OCI-LY7 (cell line): ENCODE measurements around the gene UNC79. TPM values are rescaled to one million over a fixed set of nuclear protein-coding genes. Genes with fewer than 3 reads are reported as not detected.

ENCODE experiments used
- BruUV-seq: library from RNA; stranded (reverse); fragments of 400-500 nt; replicated peaks from 2 replicates; lab custom pipeline; 2021; lab: Mats Ljungman, UMichigan
- CTCF ChIA-PET: fragments of 300-600 bp; sonication (Branson Sonifier 250); formaldehyde crosslinking; loops from one replicate; lab custom pipeline; 2022; ENCODE audit warnings: antibody characterized with exemption; ENCODE audit not compliant: unreplicated experiment; lab: Charles Lee
- POLR2A ChIA-PET: fragments of 300-600 bp; sonication (Branson Sonifier 250); formaldehyde crosslinking; loops from one replicate; lab custom pipeline; 2022; ENCODE audit warnings: antibody characterized with exemption; lab: Charles Lee
- DNase-seq: peaks from one replicate; pipeline ENCODE4 v3.0.0-alpha.2; 2015; ENCODE audit warnings: low spot score
- H2AFZ ChIP-seq: fragments of 200-600 bp; sonication (generic), shearing (Covaris generic); 2 replicates; pipeline ENCODE4 v1.6.1; 2014; ENCODE audit warnings: mild to moderate bottlenecking, antibody characterized with exemption, low read length, moderate library complexity
- H3K27ac ChIP-seq: fragments of 200-600 bp; sonication (generic); 2 replicates; pipeline ENCODE4 v1.5.1; 2014; ENCODE audit warnings: mixed run types, low read depth, mild to moderate bottlenecking, moderate library complexity, low read length, inconsistent platforms; ENCODE audit not compliant: poor library complexity, severe bottlenecking
- H3K36me3 ChIP-seq: fragments of 200-600 bp; sonication (generic); 2 replicates; pipeline ENCODE4 v1.6.1; 2014; ENCODE audit warnings: mild to moderate bottlenecking, antibody characterized with exemption, low read length, moderate library complexity, mixed read lengths; ENCODE audit not compliant: insufficient read depth
- H3K4me1 ChIP-seq: fragments of 200-600 bp; sonication (generic); 2 replicates; pipeline ENCODE4 v1.5.1; 2014; ENCODE audit warnings: mild to moderate bottlenecking, low read length; ENCODE audit not compliant: insufficient read depth, poor library complexity, severe bottlenecking
- H3K4me2 ChIP-seq: fragments of 200-600 bp; sonication (generic); 2 replicates; pipeline ENCODE4 v1.6.1; 2014; ENCODE audit warnings: mild to moderate bottlenecking, low read length
- H3K4me3 ChIP-seq: fragments of 200-600 bp; sonication (generic); 2 replicates; pipeline ENCODE4 v1.5.1; 2014; ENCODE audit warnings: mild to moderate bottlenecking, low read depth, low read length; ENCODE audit not compliant: poor library complexity, severe bottlenecking
- H3K79me2 ChIP-seq: fragments of 200-600 bp; sonication (generic); 2 replicates; pipeline ENCODE4 v1.6.1; 2016; ENCODE audit warnings: low read depth, mild to moderate bottlenecking, low read length, moderate library complexity, mixed read lengths; ENCODE audit not compliant: insufficient read depth
- H3K9me2 ChIP-seq: fragments of 200-600 bp; sonication (generic); 2 replicates; pipeline ENCODE4 v1.6.1; 2016; ENCODE audit warnings: mild to moderate bottlenecking, low read length, mixed read lengths; ENCODE audit not compliant: insufficient read depth
- H3K9me3 ChIP-seq: fragments of 200-600 bp; sonication (generic); 2 replicates; pipeline ENCODE4 v1.6.1; 2014; ENCODE audit warnings: mild to moderate bottlenecking, mixed run types, low read length, mixed read lengths
- H4K20me1 ChIP-seq: fragments of 200-600 bp; sonication (generic); 2 replicates; pipeline ENCODE4 v1.6.1; 2014; ENCODE audit warnings: mild to moderate bottlenecking, antibody characterized with exemption, low read length, moderate library complexity, mixed read lengths; ENCODE audit not compliant: insufficient read depth
- EZH2phosphoT487 ChIP-seq: fragments of 200-600 bp; sonication (generic); IDR thresholded peaks from 2 replicates; pipeline ENCODE4 v1.6.1; 2018; ENCODE audit warnings: low read depth, borderline replicate concordance, mild to moderate bottlenecking, mixed run types, antibody characterized with exemption, low read length, moderate library complexity, mixed read lengths
- intact Hi-C: fragments of 100-400 bp; cut with micrococcal nuclease; formaldehyde crosslinking; loops from one replicate; pipeline ENCODE4 v1.10.0; 2022; ENCODE audit not compliant: unreplicated experiment
- total RNA-seq, 2 experiments: library from RNA; depleted of rRNA in 1 of 2; stranded (reverse); fragments of >200 nt in 1 of 2; shearing (Covaris generic) in 1 of 2; gene quantifications; 2 replicates each; pipeline ENCODE4 v1.2.3, GENCODE V29; 2014 to 2022
- TF ChIP-seq, protein P1 (sequence below): fragments of 200-600 bp; sonication (generic); conservative IDR thresholded peaks from 2 replicates; pipeline ENCODE4 v1.5.1; 2014; ENCODE audit warnings: mild to moderate bottlenecking, antibody characterized with exemption, low read length, moderate library complexity, mixed read lengths

UNC79 gene
- total RNA-seq, 2 experiments from 2014 or later = 0.17 to 0.19 TPM

DNA sequence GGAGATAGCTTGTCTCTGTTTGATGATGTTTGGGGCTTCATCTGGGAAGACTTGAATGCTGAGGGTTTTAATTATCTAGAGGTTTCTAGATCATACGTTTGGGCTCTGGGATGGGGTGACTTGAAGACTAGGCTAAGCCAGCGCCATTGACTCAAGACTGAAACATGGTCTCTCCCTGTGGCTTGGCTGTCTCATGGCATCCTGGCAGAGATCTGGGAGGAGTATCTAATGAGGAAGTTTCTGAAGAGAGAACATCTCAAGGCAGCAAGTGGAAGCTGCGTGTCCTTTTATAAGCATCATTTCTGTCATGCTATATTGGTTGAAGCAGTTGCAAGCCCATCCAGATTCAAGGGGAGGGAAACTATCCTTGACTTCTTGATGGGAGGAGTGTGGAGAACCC, 104.8 kb downstream of the UNC79 start:
- no peaks in the 10 kb centered on the region for H3K36me3 ChIP-seq
- H3K9me3 ChIP-seq = no peaks in the 10 kb centered on the region
- no peak overlapping the region for H3K4me3 ChIP-seq
- no peak overlapping the region for H3K4me2 ChIP-seq
- H3K27ac ChIP-seq = no peak overlapping the region
- TF ChIP-seq EZH2phosphoT487 = no peak
- TF ChIP-seq, protein P1, sequence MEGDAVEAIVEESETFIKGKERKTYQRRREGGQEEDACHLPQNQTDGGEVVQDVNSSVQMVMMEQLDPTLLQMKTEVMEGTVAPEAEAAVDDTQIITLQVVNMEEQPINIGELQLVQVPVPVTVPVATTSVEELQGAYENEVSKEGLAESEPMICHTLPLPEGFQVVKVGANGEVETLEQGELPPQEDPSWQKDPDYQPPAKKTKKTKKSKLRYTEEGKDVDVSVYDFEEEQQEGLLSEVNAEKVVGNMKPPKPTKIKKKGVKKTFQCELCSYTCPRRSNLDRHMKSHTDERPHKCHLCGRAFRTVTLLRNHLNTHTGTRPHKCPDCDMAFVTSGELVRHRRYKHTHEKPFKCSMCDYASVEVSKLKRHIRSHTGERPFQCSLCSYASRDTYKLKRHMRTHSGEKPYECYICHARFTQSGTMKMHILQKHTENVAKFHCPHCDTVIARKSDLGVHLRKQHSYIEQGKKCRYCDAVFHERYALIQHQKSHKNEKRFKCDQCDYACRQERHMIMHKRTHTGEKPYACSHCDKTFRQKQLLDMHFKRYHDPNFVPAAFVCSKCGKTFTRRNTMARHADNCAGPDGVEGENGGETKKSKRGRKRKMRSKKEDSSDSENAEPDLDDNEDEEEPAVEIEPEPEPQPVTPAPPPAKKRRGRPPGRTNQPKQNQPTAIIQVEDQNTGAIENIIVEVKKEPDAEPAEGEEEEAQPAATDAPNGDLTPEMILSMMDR = no peak
- no peaks in the 10 kb centered on the region for H3K79me2 ChIP-seq
- no peak overlapping the region for H2AFZ ChIP-seq
- ChIA-PET CTCF (no interaction called here), POLR2A (interaction anchor here (1.5 kb wide), 1 partner anchor 10 kb away, joined by 3 read pairs; no protein-coding TSS in a partner anchor)
- BruUV-seq = no TSS peak
- H4K20me1 ChIP-seq = no peaks in the 10 kb centered on the region
- DNase-seq = no peak
- intact Hi-C loops = no loop called here
- H3K4me1 ChIP-seq = no peaks in the 10 kb centered on the region
- no peaks in the 10 kb centered on the region for H3K9me2 ChIP-seq

DNA sequence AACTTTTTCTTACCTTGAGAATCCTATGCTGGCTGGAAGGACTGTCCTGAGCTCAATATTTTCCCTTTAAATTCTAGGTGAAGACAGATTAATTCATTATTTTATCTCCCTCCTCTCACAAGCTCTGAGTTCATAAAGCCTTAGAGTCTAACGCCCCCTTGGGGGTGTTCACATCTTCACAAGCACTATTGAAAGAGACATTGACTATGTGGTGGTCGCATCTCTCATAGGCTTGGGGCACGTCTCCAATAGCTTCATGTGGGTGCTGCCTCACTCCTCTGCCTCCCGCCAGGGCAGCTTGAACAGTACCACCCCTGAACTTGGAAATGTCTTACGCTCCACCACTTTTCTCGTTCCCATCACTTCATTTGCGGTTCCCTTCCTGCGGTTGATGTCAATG, 106.2 kb downstream of the UNC79 start:
- no peaks in the 10 kb centered on the region for H3K9me2 ChIP-seq
- no peak overlapping the region for H3K4me3 ChIP-seq
- H3K4me2 ChIP-seq = no peak overlapping the region
- no TSS peak for BruUV-seq
- H3K4me1 ChIP-seq = no peaks in the 10 kb centered on the region
- no peaks in the 10 kb centered on the region for H3K36me3 ChIP-seq
- no peaks in the 10 kb centered on the region for H4K20me1 ChIP-seq
- intact Hi-C loops = no loop called here
- no peak overlapping the region for H2AFZ ChIP-seq
- H3K27ac ChIP-seq = no peak overlapping the region
- TF ChIP-seq, protein P1 = 0 out of 2 replicates have a peak, but pooled peaks have one; percentile 13
- TF ChIP-seq EZH2phosphoT487 = no peak
- POLR2A ChIA-PET = no interaction called here
- H3K9me3 ChIP-seq = no peaks in the 10 kb centered on the region
- DNase-seq = no peak
- CTCF ChIA-PET = no interaction called here
- H3K79me2 ChIP-seq = no peaks in the 10 kb centered on the region

DNA sequence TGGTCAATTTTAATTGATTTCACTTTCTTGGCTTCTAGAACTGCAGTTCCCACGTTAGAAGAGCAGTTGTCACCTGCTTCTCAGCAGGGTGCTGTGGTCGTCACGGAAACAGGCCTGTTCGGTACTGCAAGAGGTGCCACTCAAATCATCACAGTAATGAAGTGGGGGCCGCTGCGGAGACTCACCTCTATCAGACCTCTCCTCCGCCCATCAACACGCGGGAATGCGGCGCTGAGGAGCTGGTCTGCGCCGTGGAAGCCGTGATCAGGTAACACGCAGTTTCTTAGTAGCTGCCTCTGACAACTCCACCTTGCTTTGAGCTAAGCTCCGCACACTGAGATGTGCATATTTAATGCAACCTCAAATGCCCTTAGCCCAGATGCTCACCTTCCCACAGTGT, 107.2 kb downstream of the UNC79 start:
- ChIA-PET CTCF (no interaction called here), POLR2A (interaction anchor here (0.6 kb wide), 1 partner anchor 12 kb away, joined by 3 read pairs; no protein-coding TSS in a partner anchor)
- Histone ChIP-seq H3K4me3 (no peak overlapping the region), H3K4me2 (no peak overlapping the region), H4K20me1 (no peaks in the 10 kb centered on the region), H3K9me2 (no peaks in the 10 kb centered on the region), H3K79me2 (no peaks in the 10 kb centered on the region), H2AFZ (no peak overlapping the region), H3K27ac (no peak overlapping the region), H3K4me1 (no peaks in the 10 kb centered on the region), H3K36me3 (no peaks in the 10 kb centered on the region), H3K9me3 (no peaks in the 10 kb centered on the region)
- TF ChIP-seq, protein P1 = no peak
- no peak for TF ChIP-seq EZH2phosphoT487
- DNase-seq = no peak
- no TSS peak for BruUV-seq
- intact Hi-C loops = no loop called here
